ENCODE data around the gene PIR. TPM values are rescaled to one million over a fixed set of nuclear protein-coding genes. Genes with fewer than 3 reads are reported as not detected.

Gene PIR
- total and polyA plus RNA-seq, 2 experiments from 2014 or later, result 14.3 to 18.6 TPM

- H3K4me1 ChIP-seq (ENCODE audit: insufficient read depth), result peaks cover 3% of the 10 kb centered on the region
- H3K27ac ChIP-seq, result no peak overlapping the region
- no peaks in the 10 kb centered on the region for H3K9me2 ChIP-seq (replicated peaks; ENCODE audit: insufficient read depth)
- H3K4me2 ChIP-seq, result no peak overlapping the region
- H4K20me1 ChIP-seq (ENCODE audit: insufficient read depth, poor library complexity, severe bottlenecking), result no peaks in the 10 kb centered on the region
- no peaks in the 10 kb centered on the region for H3K36me3 ChIP-seq (replicated peaks; ENCODE audit: insufficient read depth, low read depth)
- no peak overlapping the region for H3K4me3 ChIP-seq
- TF ChIP-seq EZH2 (IDR thresholded peaks at IDR 0.05; ENCODE audit: borderline replicate concordance) (no peak), EZH2phosphoT487 (IDR thresholded peaks at IDR 0.05; ENCODE audit: low read depth, severe bottlenecking, unreplicated experiment) (no peak)
- TF ChIP-seq, protein P1, sequence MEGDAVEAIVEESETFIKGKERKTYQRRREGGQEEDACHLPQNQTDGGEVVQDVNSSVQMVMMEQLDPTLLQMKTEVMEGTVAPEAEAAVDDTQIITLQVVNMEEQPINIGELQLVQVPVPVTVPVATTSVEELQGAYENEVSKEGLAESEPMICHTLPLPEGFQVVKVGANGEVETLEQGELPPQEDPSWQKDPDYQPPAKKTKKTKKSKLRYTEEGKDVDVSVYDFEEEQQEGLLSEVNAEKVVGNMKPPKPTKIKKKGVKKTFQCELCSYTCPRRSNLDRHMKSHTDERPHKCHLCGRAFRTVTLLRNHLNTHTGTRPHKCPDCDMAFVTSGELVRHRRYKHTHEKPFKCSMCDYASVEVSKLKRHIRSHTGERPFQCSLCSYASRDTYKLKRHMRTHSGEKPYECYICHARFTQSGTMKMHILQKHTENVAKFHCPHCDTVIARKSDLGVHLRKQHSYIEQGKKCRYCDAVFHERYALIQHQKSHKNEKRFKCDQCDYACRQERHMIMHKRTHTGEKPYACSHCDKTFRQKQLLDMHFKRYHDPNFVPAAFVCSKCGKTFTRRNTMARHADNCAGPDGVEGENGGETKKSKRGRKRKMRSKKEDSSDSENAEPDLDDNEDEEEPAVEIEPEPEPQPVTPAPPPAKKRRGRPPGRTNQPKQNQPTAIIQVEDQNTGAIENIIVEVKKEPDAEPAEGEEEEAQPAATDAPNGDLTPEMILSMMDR (IDR thresholded peaks at IDR 0.05; ENCODE audit: poor library complexity), result no peak
- WGBS (ENCODE audit: low lambda C conversion rate, missing lambda C conversion rate), result 79% methylated on average over 7 of the region's 7 CpGs
- peak; percentile 3 for DNase-seq (ENCODE audit: low spot score)
- no peaks in the 10 kb centered on the region for H3K79me2 ChIP-seq
- no peaks in the 10 kb centered on the region for H3K27me3 ChIP-seq
- H2AFZ ChIP-seq, result no peak overlapping the region
- H3K9me3 ChIP-seq (ENCODE audit: low read depth), result no peaks in the 10 kb centered on the region
These were observed 88.6 kb downstream of the PIR start for GRCh38 chrX:15404401-15405096.

DNA sequence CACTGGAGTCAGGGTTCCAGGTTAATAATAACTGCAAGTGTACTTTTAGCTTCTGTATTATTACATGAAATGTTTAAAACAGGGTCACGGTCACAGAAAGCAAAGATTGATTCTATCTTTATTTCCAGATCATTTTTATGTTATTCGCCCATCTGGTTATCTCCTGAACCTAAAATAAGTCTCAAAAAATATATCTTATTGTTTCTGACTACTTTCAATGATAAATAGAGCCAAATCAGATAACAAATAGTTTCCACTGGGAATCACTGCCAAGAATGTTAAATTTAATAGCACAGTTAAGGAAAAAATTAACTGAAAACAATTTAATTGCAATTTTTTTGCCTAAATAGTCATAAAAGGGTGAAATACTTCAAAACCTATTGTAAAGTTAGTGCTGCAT, 91.8 kb downstream of the PIR start:
- Histone ChIP-seq H3K79me2 (no peaks in the 10 kb centered on the region), H3K4me2 (no peak overlapping the region), H3K27ac (no peak overlapping the region), H4K20me1 (ENCODE audit: insufficient read depth, poor library complexity, severe bottlenecking) (no peaks in the 10 kb centered on the region), H3K27me3 (no peaks in the 10 kb centered on the region), H3K9me2 (replicated peaks; ENCODE audit: insufficient read depth) (no peaks in the 10 kb centered on the region), H3K9me3 (ENCODE audit: low read depth) (no peaks in the 10 kb centered on the region), H3K36me3 (replicated peaks; ENCODE audit: insufficient read depth, low read depth) (no peaks in the 10 kb centered on the region), H3K4me3 (no peak overlapping the region), H2AFZ (no peak overlapping the region), H3K4me1 (ENCODE audit: insufficient read depth) (peaks cover 3% of the 10 kb centered on the region)
- TF ChIP-seq, protein P1 (IDR thresholded peaks at IDR 0.05; ENCODE audit: poor library complexity), result no peak
- TF ChIP-seq EZH2 (IDR thresholded peaks at IDR 0.05; ENCODE audit: borderline replicate concordance) (no peak), EZH2phosphoT487 (IDR thresholded peaks at IDR 0.05; ENCODE audit: low read depth, severe bottlenecking, unreplicated experiment) (no peak)
- no peak for DNase-seq (ENCODE audit: low spot score)
- 70% methylated on average over 2 of the region's 2 CpGs for WGBS (ENCODE audit: low lambda C conversion rate, missing lambda C conversion rate)

DNA sequence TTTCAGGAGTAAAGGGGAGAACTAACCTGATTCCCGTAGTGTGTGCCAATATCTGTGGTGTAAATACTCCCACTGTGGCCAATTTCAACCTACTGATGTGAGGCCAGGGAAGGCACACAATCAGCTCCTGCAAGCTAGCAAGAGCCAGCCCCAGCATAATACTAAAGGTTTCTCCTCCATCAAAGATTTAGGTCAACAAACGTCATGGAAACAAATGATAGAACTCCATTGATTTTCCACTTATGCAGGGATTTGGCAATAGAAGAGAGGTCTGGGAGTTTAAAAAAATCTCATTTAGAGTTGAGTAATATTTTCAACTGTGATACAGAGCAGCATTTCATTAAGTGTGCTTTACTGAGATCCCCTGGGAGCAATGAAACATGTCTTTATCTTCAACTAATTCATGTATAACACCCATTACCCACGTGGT, 93.2 kb downstream of the PIR start:
- Histone ChIP-seq H3K79me2 (no peaks in the 10 kb centered on the region), H2AFZ (no peak overlapping the region), H4K20me1 (ENCODE audit: insufficient read depth, poor library complexity, severe bottlenecking) (no peaks in the 10 kb centered on the region), H3K9me3 (ENCODE audit: low read depth) (no peaks in the 10 kb centered on the region), H3K4me2 (no peak overlapping the region), H3K36me3 (replicated peaks; ENCODE audit: insufficient read depth, low read depth) (no peaks in the 10 kb centered on the region), H3K27me3 (no peaks in the 10 kb centered on the region), H3K27ac (no peak overlapping the region), H3K4me1 (ENCODE audit: insufficient read depth) (no peaks in the 10 kb centered on the region), H3K4me3 (no peak overlapping the region), H3K9me2 (replicated peaks; ENCODE audit: insufficient read depth) (no peaks in the 10 kb centered on the region)
- TF ChIP-seq EZH2phosphoT487 (IDR thresholded peaks at IDR 0.05; ENCODE audit: low read depth, severe bottlenecking, unreplicated experiment), result no peak
- no peak for TF ChIP-seq EZH2 (IDR thresholded peaks at IDR 0.05; ENCODE audit: borderline replicate concordance)
- TF ChIP-seq, protein P1 (IDR thresholded peaks at IDR 0.05; ENCODE audit: poor library complexity), result no peak
- no peak for DNase-seq (ENCODE audit: low spot score)
- WGBS (ENCODE audit: low lambda C conversion rate, missing lambda C conversion rate), result 71% methylated on average over 3 of the region's 3 CpGs

Data from hepatocyte (in vitro differentiated cells).